HUES48 (cell line): ENCODE data around the gene IDH3G.

Experiments
- H3K27ac ChIP-seq: one replicate; pipeline ENCODE4 v1.7.0; 2013; ENCODE audit warnings: low read depth, low read length, inconsistent platforms
- H3K27me3 ChIP-seq: 2 replicates; pipeline ENCODE4 v1.6.1; 2013; ENCODE audit warnings: mild to moderate bottlenecking, low read length; ENCODE audit not compliant: control insufficient read depth, insufficient read depth
- H3K36me3 ChIP-seq: 2 replicates; pipeline ENCODE4 v1.6.1; 2013; ENCODE audit warnings: low read length; ENCODE audit not compliant: control insufficient read depth, insufficient read depth
- H3K4me1 ChIP-seq: 2 replicates; pipeline ENCODE4 v1.6.1; 2013; ENCODE audit warnings: mild to moderate bottlenecking, low read length; ENCODE audit not compliant: control insufficient read depth, insufficient read depth
- H3K4me3 ChIP-seq: 2 replicates; pipeline ENCODE4 v1.5.1; 2013; ENCODE audit warnings: mild to moderate bottlenecking, low read depth, low read length
- H3K9ac ChIP-seq: 2 replicates; pipeline ENCODE4 v1.6.1; 2013; ENCODE audit warnings: mild to moderate bottlenecking, low read depth, low read length, moderate library complexity
- H3K9me3 ChIP-seq: 2 replicates; pipeline ENCODE4 v1.6.1; 2013; ENCODE audit warnings: low read length; ENCODE audit not compliant: control insufficient read depth, insufficient read depth

IDH3G gene

GRCh38 chrX:153794018-153794896 is at the start of gene IDH3G, which contains the start of gene SSR4:
Gene IDH3G, minus strand, starts transcription at chrX:153794375. Its CDS starts 49 bp downstream, at chrX:153794326.
Gene SSR4, plus strand, starts transcription at chrX:153794668. Its CDS starts 20 bp downstream, at chrX:153794688.
- peak within 1 kb of the TSS; percentile 96 for H3K9ac ChIP-seq
- peak within 1 kb of the TSS; percentile 90 for H3K27ac ChIP-seq
- H3K27me3 ChIP-seq: no peaks in the 10 kb centered on the region
- H3K36me3 ChIP-seq: peaks cover 33% of the 10 kb centered on the region
- peaks cover 38% of the 10 kb centered on the region for H3K9me3 ChIP-seq
- no peaks in the 10 kb centered on the region for H3K4me1 ChIP-seq
- peak within 1 kb of the TSS; percentile 95 for H3K4me3 ChIP-seq

- Histone ChIP-seq H3K27me3 (no peaks in the 10 kb centered on the region), H3K4me3 (no peak overlapping the region), H3K9me3 (peaks cover 21% of the 10 kb centered on the region), H3K4me1 (peaks cover 2% of the 10 kb centered on the region; the same call in 1 of the 2 replicates), H3K36me3 (no peaks in the 10 kb centered on the region), H3K27ac (no peak overlapping the region), H3K9ac (no peak overlapping the region)
Observed at GRCh38 chrX:153836921-153837320, 42.7 kb upstream of the IDH3G start.

- Histone ChIP-seq H3K4me1 (peaks cover 3% of the 10 kb centered on the region; the same call in 1 of the 2 replicates), H3K9me3 (peaks cover 21% of the 10 kb centered on the region), H3K4me3 (no peak overlapping the region), H3K9ac (no peak overlapping the region), H3K36me3 (no peaks in the 10 kb centered on the region), H3K27me3 (peaks cover 7% of the 10 kb centered on the region; the same call in 1 of the 2 replicates), H3K27ac (no peak overlapping the region)
Observed at GRCh38 chrX:153832728-153833127, 38.6 kb upstream of the IDH3G start.

- H3K27ac ChIP-seq: no peak overlapping the region
- H3K9me3 ChIP-seq: peaks cover 27% of the 10 kb centered on the region
- peaks cover 11% of the 10 kb centered on the region for H3K4me1 ChIP-seq
- no peaks in the 10 kb centered on the region for H3K36me3 ChIP-seq
- H3K4me3 ChIP-seq: peak overlapping the region; percentile 50
- H3K27me3 ChIP-seq: peaks cover 7% of the 10 kb centered on the region; the same call in 1 of the 2 replicates
- H3K9ac ChIP-seq: no peak overlapping the region
Observed at GRCh38 chrX:153831429-153832150, 37.4 kb upstream of the IDH3G start.

GRCh38 chrX:153830640-153831428 is 36.7 kb upstream of the IDH3G start:
- H3K27me3 ChIP-seq: peaks cover 7% of the 10 kb centered on the region; the same call in 1 of the 2 replicates
- no peaks in the 10 kb centered on the region for H3K36me3 ChIP-seq
- peaks cover 12% of the 10 kb centered on the region for H3K4me1 ChIP-seq
- H3K4me3 ChIP-seq: peak overlapping the region; percentile 50
- peak overlapping the region; percentile 33 for H3K27ac ChIP-seq
- peaks cover 24% of the 10 kb centered on the region for H3K9me3 ChIP-seq
- H3K9ac ChIP-seq: 0 out of 2 replicates have a peak overlapping the region, but pooled peaks have one; percentile 8

- H3K4me3 ChIP-seq: peak within 1 kb of the TSS; percentile 76
- peaks cover 20% of the 10 kb centered on the region for H3K4me1 ChIP-seq
- H3K27me3 ChIP-seq: peaks cover 7% of the 10 kb centered on the region; the same call in 1 of the 2 replicates
- peaks cover 26% of the 10 kb centered on the region for H3K9me3 ChIP-seq
- peak within 1 kb of the TSS; percentile 44; the same call in 1 of the 2 replicates for H3K9ac ChIP-seq
- no peaks in the 10 kb centered on the region for H3K36me3 ChIP-seq
- H3K27ac ChIP-seq: peak within 1 kb of the TSS; percentile 54
Observed at GRCh38 chrX:153829799-153830639, 35.8 kb upstream of the IDH3G start, which contains the start of gene PDZD4. Gene PDZD4, minus strand, starts transcription at chrX:153830544. Its CDS starts 246 bp downstream, at chrX:153830298.

GRCh38 chrX:153829549-153829798 is 35.3 kb upstream of the IDH3G start:
- peak overlapping the region; percentile 54 for H3K27ac ChIP-seq
- peaks cover 23% of the 10 kb centered on the region for H3K9me3 ChIP-seq
- H3K4me3 ChIP-seq: peak overlapping the region; percentile 76
- peaks cover 22% of the 10 kb centered on the region for H3K4me1 ChIP-seq
- peaks cover 7% of the 10 kb centered on the region; the same call in 1 of the 2 replicates for H3K27me3 ChIP-seq
- peak overlapping the region; percentile 44; the same call in 1 of the 2 replicates for H3K9ac ChIP-seq
- no peaks in the 10 kb centered on the region for H3K36me3 ChIP-seq

- Histone ChIP-seq H3K4me3 (peak overlapping the region; percentile 76), H3K36me3 (no peaks in the 10 kb centered on the region), H3K9me3 (peaks cover 29% of the 10 kb centered on the region), H3K9ac (peak overlapping the region; percentile 44; the same call in 1 of the 2 replicates), H3K27ac (peak overlapping the region; percentile 83), H3K27me3 (peaks cover 7% of the 10 kb centered on the region; the same call in 1 of the 2 replicates), H3K4me1 (peaks cover 22% of the 10 kb centered on the region)
Observed at GRCh38 chrX:153828723-153829548, 34.8 kb upstream of the IDH3G start.

GRCh38 chrX:153828308-153828707 is 34.1 kb upstream of the IDH3G start:
- Histone ChIP-seq H3K27me3 (peaks cover 7% of the 10 kb centered on the region; the same call in 1 of the 2 replicates), H3K9me3 (peaks cover 28% of the 10 kb centered on the region), H3K4me3 (peak overlapping the region; percentile 76), H3K27ac (peak overlapping the region; percentile 83), H3K9ac (peak overlapping the region; percentile 33; the same call in 1 of the 2 replicates), H3K4me1 (peaks cover 22% of the 10 kb centered on the region), H3K36me3 (no peaks in the 10 kb centered on the region)
